Mammary epithelial cell (primary cell): ENCODE results near the gene HTT-AS.

ENCODE experiments used
- CTCF ChIP-seq, 2 donors: IDR thresholded peaks in 1 of 2; conservative IDR thresholded peaks in 1 of 2; 2 replicates each; pipeline ENCODE4 v1.5.1; 2011 to 2012; ENCODE audit warnings: inconsistent platforms in 2 of 2, low read length in 2 of 2, mild to moderate bottlenecking in 2 of 2, control low read depth in 1 of 2, low read depth in 1 of 2; ENCODE audit not compliant: insufficient read depth in 1 of 2; ENCODE audit errors: extremely low read depth in 1 of 2
- EZH2 ChIP-seq: IDR thresholded peaks from 2 replicates; pipeline ENCODE4 v1.6.1; 2012; ENCODE audit warnings: low read length, inconsistent platforms, borderline replicate concordance

GRCh38 chr4:3054169-3054759 is 20.1 kb downstream of the HTT-AS start:
- TF ChIP-seq CTCF (conservative IDR thresholded peaks at IDR 0.05 in 1 of 2, IDR thresholded peaks at IDR 0.05 in 1 of 2; ENCODE audit: extremely low read depth in 1 of 2, insufficient read depth in 1 of 2, low read depth in 1 of 2, low read length in 2 of 2) = no peak
- no peak for TF ChIP-seq EZH2
